ENCODE data around the gene TOB1. TPM values are rescaled to one million over a fixed set of nuclear protein-coding genes. Genes with fewer than 3 reads are reported as not detected.

The TOB1 gene
- total and polyA plus RNA-seq, 9 of the 15 experiments (the other 6 are each of a cell fraction or from before 2014, with no cell fraction given) = 4.8 to 63.7 (median 13.2) TPM

DNA sequence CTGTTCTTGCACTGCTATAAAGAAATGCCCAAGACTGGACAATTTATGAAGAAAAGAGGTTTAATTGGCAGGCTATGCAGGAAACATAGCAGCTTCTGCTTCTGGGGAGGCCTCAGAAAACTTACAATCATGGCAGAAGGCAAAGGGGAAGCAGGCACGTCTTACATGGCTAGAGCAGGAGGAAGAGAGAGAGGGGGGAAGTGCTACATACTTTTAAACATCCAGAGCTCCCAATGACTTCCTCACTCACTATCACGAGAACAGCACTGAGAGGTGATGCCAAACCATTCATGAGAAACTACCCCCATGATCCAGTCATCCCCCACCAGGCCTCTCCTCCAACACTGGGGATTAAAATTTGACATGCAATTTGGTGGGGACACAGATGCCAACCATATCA, 17.4 kb downstream of the TOB1 start (continued):
- TF ChIP-seq RERE (CRISPR knock-in tag; IDR thresholded peaks at IDR 0.05; ENCODE audit: borderline replicate concordance) = no peak
- TF ChIP-seq, protein P1, sequence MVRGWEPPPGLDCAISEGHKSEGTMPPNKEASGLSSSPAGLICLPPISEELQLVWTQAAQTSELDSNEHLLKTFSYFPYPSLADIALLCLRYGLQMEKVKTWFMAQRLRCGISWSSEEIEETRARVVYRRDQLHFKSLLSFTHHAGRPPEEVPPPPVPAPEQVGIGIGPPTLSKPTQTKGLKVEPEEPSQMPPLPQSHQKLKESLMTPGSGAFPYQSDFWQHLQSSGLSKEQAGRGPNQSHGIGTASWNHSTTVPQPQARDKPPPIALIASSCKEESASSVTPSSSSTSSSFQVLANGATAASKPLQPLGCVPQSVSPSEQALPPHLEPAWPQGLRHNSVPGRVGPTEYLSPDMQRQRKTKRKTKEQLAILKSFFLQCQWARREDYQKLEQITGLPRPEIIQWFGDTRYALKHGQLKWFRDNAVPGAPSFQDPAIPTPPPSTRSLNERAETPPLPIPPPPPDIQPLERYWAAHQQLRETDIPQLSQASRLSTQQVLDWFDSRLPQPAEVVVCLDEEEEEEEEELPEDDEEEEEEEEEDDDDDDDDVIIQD (CRISPR knock-in tag; IDR thresholded peaks at IDR 0.05) = no peak
- TF ChIP-seq TRIM24 (IDR thresholded peaks at IDR 0.05) = 0 out of 4 replicates have a peak, but pooled peaks of 1 of the 2 experiments have one; percentile 12
- no peak for TF ChIP-seq HEY1 (CRISPR knock-in tag; IDR thresholded peaks at IDR 0.05; ENCODE audit: borderline replicate concordance)
- TF ChIP-seq ZFP36 (IDR thresholded peaks at IDR 0.05; ENCODE audit: low read depth, low read length, partially characterized antibody) = peak; percentile 27
- TF ChIP-seq CBX8 (IDR thresholded peaks at IDR 0.05; ENCODE audit: borderline replicate concordance, extremely low read depth, low read depth, low read length, poor library complexity, severe bottlenecking) = no peak
- TF ChIP-seq EP300 (IDR thresholded peaks at IDR 0.05; ENCODE audit: low read length) = no peak
- no peak for TF ChIP-seq HMG20B (CRISPR knock-in tag; IDR thresholded peaks at IDR 0.05)
- TF ChIP-seq HOXB6 (CRISPR knock-in tag; IDR thresholded peaks at IDR 0.05; ENCODE audit: borderline replicate concordance) = no peak
- no peak for TF ChIP-seq MIER1 (IDR thresholded peaks at IDR 0.05; ENCODE audit: low read depth)
- TF ChIP-seq TAL1 (IDR thresholded peaks at IDR 0.05) = no peak
- no peak for TF ChIP-seq BACH1 (tag; IDR thresholded peaks at IDR 0.05)
- TF ChIP-seq MED1 (CRISPR knock-in tag; IDR thresholded peaks at IDR 0.05; ENCODE audit: borderline replicate concordance) = no peak
- no peak for TF ChIP-seq TBP (optimal IDR thresholded peaks at IDR 0.05; ENCODE audit: low read depth, low read length)
- TF ChIP-seq ZNF121 (CRISPR knock-in tag; conservative IDR thresholded peaks at IDR 0.05) = no peak
- no peak for TF ChIP-seq RFX1 (IDR thresholded peaks at IDR 0.05)
- no peak for TF ChIP-seq NEUROD1 (IDR thresholded peaks at IDR 0.05; ENCODE audit: borderline replicate concordance, low read depth, low read length, partially characterized antibody)
- TF ChIP-seq TRIM25 (IDR thresholded peaks at IDR 0.05; ENCODE audit: borderline replicate concordance) = no peak

Data from K562 (cell line).